ENCODE measurements around the gene PTPRD. TPM values are rescaled to one million over a fixed set of nuclear protein-coding genes. Genes with fewer than 3 reads are reported as not detected.

PTPRD gene
- total and polyA plus RNA-seq, 4 donors, result 97.4 to 229 (median 161) TPM

DNA sequence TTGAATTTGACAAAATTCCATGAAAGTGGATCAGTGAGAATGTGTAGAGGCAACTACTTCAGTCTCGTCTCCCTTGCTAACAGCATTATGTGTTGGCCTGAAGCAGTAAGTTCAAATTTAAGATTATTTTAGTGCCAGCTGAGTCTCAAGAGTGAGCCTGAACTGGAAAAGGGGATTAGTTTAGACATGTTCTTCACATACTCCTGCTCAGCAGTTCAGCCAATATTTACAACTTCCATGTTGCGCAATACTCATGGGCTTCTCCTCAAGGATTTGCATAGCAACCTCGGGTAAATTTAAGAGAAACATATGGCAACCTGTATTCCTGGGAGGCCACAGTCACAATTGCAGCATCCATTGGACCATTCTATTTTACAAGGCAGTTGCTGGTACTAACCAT is 553.8 kb downstream of the PTPRD start:
- Histone ChIP-seq H3K36me3 (ENCODE audit: control insufficient read depth, insufficient read depth, low read length) (no peaks in the 10 kb centered on the region), H3K4me1 (ENCODE audit: control insufficient read depth, insufficient read depth, low read length) (no peaks in the 10 kb centered on the region), H3K4me3 (ENCODE audit: low read depth, low read length) (no peak overlapping the region), H3K27me3 (ENCODE audit: control insufficient read depth, insufficient read depth, low read length) (no peaks in the 10 kb centered on the region), H3K27ac (ENCODE audit: low read depth, low read length) (no peak overlapping the region), H3K9me3 (ENCODE audit: control insufficient read depth, insufficient read depth, low read length) (no peaks in the 10 kb centered on the region)
- whole genome bisulfite sequencing (ENCODE audit: insufficient coverage), result 68% methylated on average over 2 of the region's 3 CpGs
- no peak for DNase-seq (ENCODE audit: low read depth in 4 of 6, low spot score in 6 of 6)

GRCh38 chr9:10055886-10056395 is 556.9 kb downstream of the PTPRD start:
- no peaks in the 10 kb centered on the region for H3K27me3 ChIP-seq (ENCODE audit: control insufficient read depth, insufficient read depth, low read length)
- no peak overlapping the region for H3K4me3 ChIP-seq (ENCODE audit: low read depth, low read length)
- H3K9me3 ChIP-seq (ENCODE audit: control insufficient read depth, insufficient read depth, low read length), result no peaks in the 10 kb centered on the region
- DNase-seq (ENCODE audit: low read depth in 4 of 6, low spot score in 6 of 6), result no peak
- WGBS (ENCODE audit: insufficient coverage), result no CpG with 5 or more reads among the region's 6 CpGs
- no peak overlapping the region for H3K27ac ChIP-seq (ENCODE audit: low read depth, low read length)
- H3K4me1 ChIP-seq (ENCODE audit: control insufficient read depth, insufficient read depth, low read length), result no peaks in the 10 kb centered on the region
- no peaks in the 10 kb centered on the region for H3K36me3 ChIP-seq (ENCODE audit: control insufficient read depth, insufficient read depth, low read length)

GRCh38 chr9:10054456-10054855 is 558.3 kb downstream of the PTPRD start:
- H3K9me3 ChIP-seq (ENCODE audit: control insufficient read depth, insufficient read depth, low read length), result no peaks in the 10 kb centered on the region
- H3K27me3 ChIP-seq (ENCODE audit: control insufficient read depth, insufficient read depth, low read length), result no peaks in the 10 kb centered on the region
- H3K27ac ChIP-seq (ENCODE audit: low read depth, low read length), result no peak overlapping the region
- no peaks in the 10 kb centered on the region for H3K4me1 ChIP-seq (ENCODE audit: control insufficient read depth, insufficient read depth, low read length)
- no peak for DNase-seq (ENCODE audit: low read depth in 4 of 6, low spot score in 6 of 6)
- H3K4me3 ChIP-seq (ENCODE audit: low read depth, low read length), result no peak overlapping the region
- no peaks in the 10 kb centered on the region for H3K36me3 ChIP-seq (ENCODE audit: control insufficient read depth, insufficient read depth, low read length)
- no CpG with 5 or more reads among the region's 1 CpG for WGBS (ENCODE audit: insufficient coverage)

- DNase-seq (ENCODE audit: low read depth in 4 of 6, low spot score in 6 of 6), result no peak
- no peak overlapping the region for H3K27ac ChIP-seq (ENCODE audit: low read depth, low read length)
- H3K27me3 ChIP-seq (ENCODE audit: control insufficient read depth, insufficient read depth, low read length), result no peaks in the 10 kb centered on the region
- H3K4me1 ChIP-seq (ENCODE audit: control insufficient read depth, insufficient read depth, low read length), result no peaks in the 10 kb centered on the region
- H3K4me3 ChIP-seq (ENCODE audit: low read depth, low read length), result no peak overlapping the region
- no peaks in the 10 kb centered on the region for H3K36me3 ChIP-seq (ENCODE audit: control insufficient read depth, insufficient read depth, low read length)
- no peaks in the 10 kb centered on the region for H3K9me3 ChIP-seq (ENCODE audit: control insufficient read depth, insufficient read depth, low read length)
Observed at GRCh38 chr9:10052916-10053315, 559.9 kb downstream of the PTPRD start.

- no peak overlapping the region for H3K27ac ChIP-seq (ENCODE audit: low read depth, low read length)
- no peaks in the 10 kb centered on the region for H3K9me3 ChIP-seq (ENCODE audit: control insufficient read depth, insufficient read depth, low read length)
- no peak overlapping the region for H3K4me3 ChIP-seq (ENCODE audit: low read depth, low read length)
- no CpG with 5 or more reads among the region's 1 CpG for WGBS (ENCODE audit: insufficient coverage)
- no peaks in the 10 kb centered on the region for H3K36me3 ChIP-seq (ENCODE audit: control insufficient read depth, insufficient read depth, low read length)
- no peak for DNase-seq (ENCODE audit: low read depth in 4 of 6, low spot score in 6 of 6)
- H3K27me3 ChIP-seq (ENCODE audit: control insufficient read depth, insufficient read depth, low read length), result no peaks in the 10 kb centered on the region
- H3K4me1 ChIP-seq (ENCODE audit: control insufficient read depth, insufficient read depth, low read length), result no peaks in the 10 kb centered on the region
Observed at GRCh38 chr9:10052181-10052580, 560.6 kb downstream of the PTPRD start.

DNA sequence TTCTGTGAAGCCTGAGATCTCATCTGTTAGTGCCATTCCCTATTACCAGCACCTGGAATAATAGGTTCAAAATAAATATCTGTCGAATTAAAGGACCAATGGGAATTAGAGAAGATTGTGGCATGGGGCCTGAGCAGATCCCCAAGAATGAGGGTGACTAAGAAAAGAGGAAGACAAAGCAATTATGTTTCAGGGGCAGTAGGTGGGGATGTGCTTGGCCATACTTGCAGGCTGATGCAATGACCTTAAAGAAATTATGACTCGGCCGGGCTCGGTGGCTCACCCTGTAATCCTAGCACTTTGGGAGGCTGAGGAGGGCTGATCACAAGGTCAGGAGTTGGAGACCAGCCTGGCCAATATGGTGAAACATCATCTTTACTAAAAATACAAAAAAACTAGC is 562.8 kb downstream of the PTPRD start:
- 100% methylated on average over 3 of the region's 4 CpGs for WGBS (ENCODE audit: insufficient coverage)
- Histone ChIP-seq H3K4me3 (ENCODE audit: low read depth, low read length) (no peak overlapping the region), H3K27me3 (ENCODE audit: control insufficient read depth, insufficient read depth, low read length) (no peaks in the 10 kb centered on the region), H3K4me1 (ENCODE audit: control insufficient read depth, insufficient read depth, low read length) (no peaks in the 10 kb centered on the region), H3K9me3 (ENCODE audit: control insufficient read depth, insufficient read depth, low read length) (no peaks in the 10 kb centered on the region), H3K36me3 (ENCODE audit: control insufficient read depth, insufficient read depth, low read length) (no peaks in the 10 kb centered on the region), H3K27ac (ENCODE audit: low read depth, low read length) (no peak overlapping the region)
- no peak for DNase-seq (ENCODE audit: low read depth in 4 of 6, low spot score in 6 of 6)

DNA sequence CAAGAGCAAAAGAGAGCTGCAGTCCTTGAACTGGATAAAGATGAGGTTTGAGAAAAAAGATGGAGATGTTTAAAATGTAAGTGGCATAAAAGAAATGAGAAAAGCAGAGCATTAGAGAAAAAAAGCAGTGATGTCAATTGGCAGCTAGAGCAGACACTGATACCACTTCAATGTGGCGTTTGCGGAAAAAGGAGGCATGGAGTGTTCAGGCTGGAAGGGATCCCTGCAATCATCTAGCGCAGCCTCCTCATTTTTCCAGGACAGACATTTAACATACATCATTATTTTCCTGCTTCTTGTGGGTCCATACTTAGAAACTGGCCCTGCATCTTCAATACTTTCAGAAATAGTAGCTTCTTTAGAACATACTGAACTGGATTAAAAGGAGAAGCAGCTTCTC is 563.8 kb downstream of the PTPRD start:
- Histone ChIP-seq H3K9me3 (ENCODE audit: control insufficient read depth, insufficient read depth, low read length) (no peaks in the 10 kb centered on the region), H3K4me3 (ENCODE audit: low read depth, low read length) (no peak overlapping the region), H3K36me3 (ENCODE audit: control insufficient read depth, insufficient read depth, low read length) (no peaks in the 10 kb centered on the region), H3K27me3 (ENCODE audit: control insufficient read depth, insufficient read depth, low read length) (no peaks in the 10 kb centered on the region), H3K27ac (ENCODE audit: low read depth, low read length) (no peak overlapping the region), H3K4me1 (ENCODE audit: control insufficient read depth, insufficient read depth, low read length) (no peaks in the 10 kb centered on the region)
- no CpG with 5 or more reads among the region's 3 CpGs for WGBS (ENCODE audit: insufficient coverage)
- peak in 1 of 6 donors; percentile 36 for DNase-seq (ENCODE audit: low read depth in 4 of 6, low spot score in 6 of 6)

- Histone ChIP-seq H3K36me3 (ENCODE audit: control insufficient read depth, insufficient read depth, low read length) (no peaks in the 10 kb centered on the region), H3K4me3 (ENCODE audit: low read depth, low read length) (no peak overlapping the region), H3K9me3 (ENCODE audit: control insufficient read depth, insufficient read depth, low read length) (no peaks in the 10 kb centered on the region), H3K4me1 (ENCODE audit: control insufficient read depth, insufficient read depth, low read length) (no peaks in the 10 kb centered on the region), H3K27me3 (ENCODE audit: control insufficient read depth, insufficient read depth, low read length) (no peaks in the 10 kb centered on the region), H3K27ac (ENCODE audit: low read depth, low read length) (no peak overlapping the region)
- peak in 4 of 6 donors; percentile 31 to 91 (median 57) for DNase-seq (ENCODE audit: low read depth in 4 of 6, low spot score in 6 of 6)
- WGBS (ENCODE audit: insufficient coverage), result no CpG with 5 or more reads among the region's 2 CpGs
Observed at GRCh38 chr9:10045598-10045997, 567.2 kb downstream of the PTPRD start.

GRCh38 chr9:10041726-10042229 is 571.0 kb downstream of the PTPRD start:
- Histone ChIP-seq H3K27me3 (ENCODE audit: control insufficient read depth, insufficient read depth, low read length) (no peaks in the 10 kb centered on the region), H3K27ac (ENCODE audit: low read depth, low read length) (no peak overlapping the region), H3K9me3 (ENCODE audit: control insufficient read depth, insufficient read depth, low read length) (no peaks in the 10 kb centered on the region), H3K4me3 (ENCODE audit: low read depth, low read length) (no peak overlapping the region), H3K36me3 (ENCODE audit: control insufficient read depth, insufficient read depth, low read length) (no peaks in the 10 kb centered on the region), H3K4me1 (ENCODE audit: control insufficient read depth, insufficient read depth, low read length) (no peaks in the 10 kb centered on the region)
- no CpG with 5 or more reads among the region's 2 CpGs for WGBS (ENCODE audit: insufficient coverage)
- DNase-seq (ENCODE audit: low read depth in 4 of 6, low spot score in 6 of 6), result peak in 2 of 6 donors; percentile 18 to 60

- H3K27me3 ChIP-seq (ENCODE audit: control insufficient read depth, insufficient read depth, low read length), result no peaks in the 10 kb centered on the region
- no peaks in the 10 kb centered on the region for H3K36me3 ChIP-seq (ENCODE audit: control insufficient read depth, insufficient read depth, low read length)
- WGBS (ENCODE audit: insufficient coverage), result 100% methylated on average over 1 of the region's 2 CpGs
- H3K4me1 ChIP-seq (ENCODE audit: control insufficient read depth, insufficient read depth, low read length), result no peaks in the 10 kb centered on the region
- H3K27ac ChIP-seq (ENCODE audit: low read depth, low read length), result no peak overlapping the region
- H3K9me3 ChIP-seq (ENCODE audit: control insufficient read depth, insufficient read depth, low read length), result no peaks in the 10 kb centered on the region
- H3K4me3 ChIP-seq (ENCODE audit: low read depth, low read length), result no peak overlapping the region
- DNase-seq (ENCODE audit: low read depth in 4 of 6, low spot score in 6 of 6), result no peak
Observed at GRCh38 chr9:10036095-10036494, 576.7 kb downstream of the PTPRD start.

Measured in spinal cord (tissue), 10 donors.